SH-SY5Y (cell line): ENCODE data around the gene DNM3.

ENCODE experiments used
- GATA2 ChIP-seq: IDR thresholded peaks from 2 replicates; pipeline ENCODE4 v1.6.1; 2011; ENCODE audit warnings: mild to moderate bottlenecking, low read depth, low read length
- GATA3 ChIP-seq: IDR thresholded peaks from 2 replicates; pipeline ENCODE4 v1.6.1; 2011; ENCODE audit warnings: low read depth, mild to moderate bottlenecking, low read length, moderate library complexity

- TF ChIP-seq GATA2 (no peak), GATA3 (no peak)
Measured at GRCh38 chr1:171879556-171879955, 38.3 kb downstream of the DNM3 start.
